GM21737 (cell line): ENCODE measurements around the gene SACS.
"Not testable (repeated sequence)": the region's sequence is repeated elsewhere in the genome, so short reads cannot be mapped to it uniquely, and the experiment has no call there.

Experiments used
- ATAC-seq: cut with Tn5 transposase; IDR thresholded peaks from one replicate; pipeline ENCODE4 v1.9.1; 2021; ENCODE audit warnings: mild to moderate bottlenecking, moderate library complexity; ENCODE audit not compliant: unreplicated experiment

SACS gene

DNA sequence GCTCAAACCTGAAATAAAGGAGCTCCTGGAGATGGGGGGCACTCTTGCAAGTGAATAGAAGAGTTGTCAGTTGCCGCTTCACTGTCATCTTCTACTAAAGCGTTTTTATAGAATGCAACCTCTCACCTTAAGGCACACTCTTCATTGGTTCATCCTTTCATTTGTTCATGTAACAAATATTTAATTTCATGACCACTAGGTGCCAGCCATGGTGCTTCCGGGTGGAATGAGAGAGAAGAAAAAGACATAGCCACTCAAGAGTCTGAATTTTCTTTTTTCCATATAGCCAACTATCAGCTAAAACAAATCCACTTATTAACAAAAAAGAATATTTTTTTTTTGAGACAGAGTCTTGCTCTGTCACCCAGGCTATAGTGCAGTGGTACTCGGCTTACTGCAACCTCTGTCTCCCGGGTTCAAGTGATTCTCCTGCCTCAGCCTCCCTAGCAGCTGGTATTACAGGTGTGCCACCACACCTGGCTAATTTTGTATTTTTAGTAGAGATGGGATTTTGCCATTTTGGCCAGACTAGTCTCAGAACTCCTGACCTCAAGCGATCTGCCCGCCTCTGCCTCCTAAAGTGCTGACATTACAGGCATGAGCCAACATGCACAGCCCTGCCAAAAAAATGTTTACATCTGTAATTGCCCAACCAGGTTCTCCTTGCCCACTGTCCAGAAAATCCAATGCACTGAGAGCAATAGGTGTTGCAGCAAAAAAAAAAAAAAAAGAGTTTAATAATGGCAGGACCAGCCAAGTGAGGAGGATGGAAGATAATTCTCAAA is 22.1 kb upstream of the SACS start:
- ATAC-seq = no peak

DNA sequence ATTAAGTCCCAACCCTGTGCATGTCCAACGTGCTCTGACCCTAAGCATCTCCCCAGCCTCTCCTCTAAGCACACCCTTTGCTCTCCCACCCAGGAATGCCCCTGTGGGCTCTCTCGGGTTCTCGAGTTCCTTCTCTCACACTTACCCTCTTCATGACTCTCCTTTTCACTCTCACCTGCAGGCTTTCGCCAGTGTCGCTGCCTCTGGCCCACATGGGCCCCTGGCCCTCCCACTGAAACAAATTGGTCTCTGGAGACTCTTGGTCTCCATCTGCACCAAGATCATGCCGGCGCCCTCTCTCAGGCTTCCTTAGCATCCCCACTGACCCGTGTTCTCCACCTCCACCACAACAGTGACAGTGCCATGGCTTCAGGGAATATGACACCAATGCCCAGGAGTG is 19.6 kb upstream of the SACS start:
- no peak for ATAC-seq

DNA sequence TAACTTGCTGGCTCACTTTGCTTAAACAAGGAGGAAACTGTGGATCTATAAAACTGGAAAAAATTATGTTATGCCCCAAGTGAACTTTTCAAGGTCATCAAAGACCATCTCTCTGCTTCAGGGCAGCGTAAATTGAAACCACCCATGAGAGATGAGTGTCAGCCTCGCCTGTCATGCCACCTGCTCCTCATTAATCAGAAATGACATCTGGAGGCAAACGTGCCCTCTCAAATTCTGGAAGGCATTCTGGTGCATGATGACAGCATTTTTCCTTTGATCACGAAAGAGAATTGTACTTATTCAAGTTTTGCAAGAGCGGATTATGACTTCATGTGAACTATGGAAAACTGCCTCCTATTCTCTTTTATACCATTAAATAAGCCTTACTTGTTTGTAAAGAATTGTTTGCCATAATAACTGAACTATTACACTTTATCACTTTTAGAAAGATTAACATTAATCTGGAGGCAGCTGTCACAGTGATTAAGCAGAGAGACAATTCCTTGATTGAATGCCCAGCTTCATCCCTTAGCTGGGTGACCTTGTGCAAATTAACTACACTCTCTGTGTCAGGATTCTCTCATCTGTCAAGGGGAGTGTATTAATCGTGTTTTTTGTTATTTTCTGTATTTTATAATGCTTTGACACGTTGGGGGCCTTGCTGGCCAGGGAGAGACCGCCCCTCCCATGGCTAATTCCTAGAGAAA is 17.0 kb upstream of the SACS start:
- ATAC-seq = no peak

DNA sequence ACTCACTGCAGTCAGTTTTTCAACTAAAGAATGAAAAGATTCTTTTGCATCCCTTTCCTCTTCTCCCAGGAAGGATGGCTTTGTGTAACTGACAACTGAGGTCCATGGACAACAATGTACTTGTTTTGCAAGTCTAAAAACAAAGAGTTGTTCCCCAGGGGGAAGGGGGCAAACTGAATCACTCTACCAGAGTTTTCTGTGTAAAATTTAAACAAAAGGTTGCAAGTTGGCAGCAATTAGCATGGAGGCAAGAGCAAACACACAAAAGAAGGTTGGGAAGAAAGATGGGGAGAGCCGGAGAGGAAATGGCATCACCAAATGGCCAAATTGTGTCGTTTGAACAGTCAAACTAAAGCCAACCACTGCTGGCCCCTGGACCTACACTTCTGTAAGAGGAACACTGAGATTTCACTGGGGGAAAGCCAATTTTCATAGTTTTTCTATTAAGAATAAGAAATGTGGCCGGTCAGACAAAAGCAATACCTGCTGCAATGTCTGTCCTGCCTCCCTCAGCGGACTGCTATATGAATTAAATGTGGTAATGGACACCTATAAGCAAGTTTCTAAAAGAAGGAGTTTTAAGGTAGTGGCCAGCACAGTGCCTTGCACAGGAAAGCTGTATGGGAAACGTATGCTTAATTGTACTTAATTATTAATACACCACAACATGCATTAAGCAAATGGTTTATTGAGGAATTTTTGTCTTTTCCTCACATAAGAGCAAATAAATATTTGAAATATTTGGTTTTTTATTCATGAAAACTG is 16.1 kb upstream of the SACS start:
- ATAC-seq = no peak

DNA sequence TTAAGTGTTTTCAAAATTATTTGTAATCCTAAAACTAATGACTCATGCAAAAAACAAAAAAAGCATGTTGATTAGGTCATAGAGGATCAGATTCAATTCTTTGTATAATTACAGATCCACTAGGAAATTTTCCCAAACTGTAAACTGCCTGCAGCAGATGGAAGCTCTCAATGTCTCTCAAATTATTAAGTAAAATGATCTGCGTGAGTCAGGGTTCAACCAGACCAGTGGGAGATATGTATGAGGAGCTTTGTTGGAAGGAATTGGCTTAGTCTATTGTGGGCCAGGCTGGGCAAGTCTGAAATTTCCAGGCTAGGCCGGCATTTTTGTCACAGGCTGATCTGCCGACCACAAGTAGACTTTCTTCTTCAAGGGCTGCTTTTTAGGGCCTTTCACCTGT is 14.4 kb upstream of the SACS start:
- ATAC-seq = no peak

DNA sequence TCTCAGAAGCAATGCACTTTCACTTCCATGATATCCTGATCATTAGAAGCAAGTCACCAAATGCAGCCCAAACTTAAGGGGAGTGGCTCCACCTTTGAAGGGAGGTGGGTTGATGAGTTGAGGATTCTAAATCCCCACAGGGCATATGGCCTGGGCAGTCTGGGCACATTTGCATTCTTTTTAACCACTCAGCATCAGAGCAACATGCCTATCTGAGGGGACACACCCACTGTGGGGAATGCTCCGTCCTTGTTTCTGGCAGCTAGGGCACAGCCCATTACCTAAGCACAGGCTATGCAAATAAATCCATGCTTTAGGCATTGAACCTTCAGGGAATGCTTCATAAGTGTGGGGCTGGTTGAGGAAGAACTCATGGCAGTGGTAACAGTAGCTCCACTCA is 12.3 kb upstream of the SACS start:
- ATAC-seq = no peak

DNA sequence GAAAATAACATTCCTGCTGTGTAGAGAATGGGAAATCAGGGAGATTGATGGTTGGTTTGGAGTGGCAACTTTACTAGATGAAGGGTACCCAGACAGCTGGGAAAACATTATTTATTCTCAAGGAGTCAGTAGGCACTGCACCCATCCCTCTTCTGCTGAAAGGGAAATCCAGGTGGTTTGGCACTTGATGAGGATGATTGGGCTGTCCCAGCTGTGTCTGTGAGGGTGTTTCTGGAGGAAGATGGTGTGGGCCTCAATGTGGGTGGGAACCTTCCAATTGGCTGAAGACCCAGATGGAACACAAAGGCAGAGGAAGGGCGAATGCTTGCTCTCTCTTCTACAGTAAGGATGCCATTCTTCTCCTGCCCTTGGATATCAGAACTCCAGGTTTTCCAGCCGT is 10.4 kb upstream of the SACS start:
- no peak for ATAC-seq

DNA sequence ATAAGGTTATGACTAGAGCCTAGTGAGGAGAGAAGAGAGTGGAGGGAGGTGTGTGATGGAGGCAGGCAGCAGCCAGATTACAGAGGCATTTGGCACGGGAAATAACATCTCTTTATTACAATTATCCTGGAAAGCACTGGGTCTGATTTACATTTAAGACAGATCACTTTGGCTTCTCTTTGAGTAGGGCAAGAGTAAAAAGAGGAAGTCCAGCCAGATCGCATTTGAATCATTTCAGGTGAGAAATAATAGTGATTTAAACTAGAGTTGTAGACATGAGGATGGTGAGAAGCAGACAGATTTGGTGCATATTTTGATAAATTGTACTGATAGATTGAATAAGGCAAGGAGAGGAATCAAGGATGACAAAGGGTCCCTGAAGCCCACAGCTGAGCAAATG is 9.6 kb upstream of the SACS start:
- ATAC-seq = no peak

DNA sequence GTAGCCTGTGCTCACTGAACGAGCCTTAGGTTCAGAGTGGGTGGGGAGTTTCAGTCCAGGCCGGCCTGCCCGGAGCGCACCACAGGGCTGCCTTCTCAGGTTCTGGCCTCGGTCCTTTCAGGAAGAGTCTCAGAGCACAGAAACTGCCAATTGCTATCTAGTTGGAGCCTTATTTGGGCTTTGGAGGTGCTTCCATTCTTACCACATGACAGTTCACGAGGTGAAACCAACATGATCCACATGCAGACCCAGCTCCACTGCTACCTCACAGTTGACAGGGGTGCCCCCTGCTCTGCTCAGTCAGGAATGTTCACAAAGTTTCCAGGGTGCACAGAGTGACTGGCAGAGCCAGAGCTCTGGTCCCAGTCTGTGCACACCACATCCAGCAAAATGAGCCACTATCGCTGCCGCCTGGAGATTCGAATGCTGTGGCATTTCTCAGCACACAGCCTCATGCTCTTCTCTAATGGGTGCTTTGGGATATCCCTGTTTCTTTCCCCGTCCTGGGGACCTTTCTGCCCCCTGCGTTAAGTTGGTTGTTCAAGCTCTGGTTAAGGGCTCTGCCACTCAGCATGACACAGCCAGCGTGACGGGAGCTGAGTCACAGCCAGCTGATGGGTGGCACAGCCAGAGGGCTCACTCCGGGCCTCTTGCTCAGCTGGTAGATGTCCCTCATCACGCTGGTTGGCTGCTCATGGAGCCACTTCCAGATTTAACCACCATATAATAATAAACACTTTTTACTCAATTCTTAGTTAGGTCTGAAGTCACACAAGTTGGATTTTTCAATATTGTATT is 7.5 kb upstream of the SACS start:
- ATAC-seq = no peak

DNA sequence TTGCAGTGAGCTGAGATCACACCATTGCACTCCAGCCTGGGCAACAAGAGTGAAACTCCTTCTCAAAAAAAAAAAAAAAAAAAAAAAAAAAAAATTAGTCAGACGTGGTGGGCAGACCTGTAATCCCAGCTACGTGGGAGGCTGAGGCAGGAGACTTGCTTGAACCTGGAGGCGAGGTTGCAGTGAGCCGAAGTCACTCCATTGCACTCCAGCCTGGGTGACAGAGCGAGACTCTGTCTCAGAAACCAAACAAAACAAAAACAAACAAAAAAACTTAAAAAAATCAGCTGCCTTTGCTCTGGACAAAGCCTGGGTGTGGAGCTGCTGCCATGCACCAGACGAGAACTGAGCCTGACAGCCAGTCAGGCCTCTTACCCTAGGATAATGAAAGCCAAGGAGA is 6.8 kb upstream of the SACS start:
- ATAC-seq = not testable (repeated sequence)

DNA sequence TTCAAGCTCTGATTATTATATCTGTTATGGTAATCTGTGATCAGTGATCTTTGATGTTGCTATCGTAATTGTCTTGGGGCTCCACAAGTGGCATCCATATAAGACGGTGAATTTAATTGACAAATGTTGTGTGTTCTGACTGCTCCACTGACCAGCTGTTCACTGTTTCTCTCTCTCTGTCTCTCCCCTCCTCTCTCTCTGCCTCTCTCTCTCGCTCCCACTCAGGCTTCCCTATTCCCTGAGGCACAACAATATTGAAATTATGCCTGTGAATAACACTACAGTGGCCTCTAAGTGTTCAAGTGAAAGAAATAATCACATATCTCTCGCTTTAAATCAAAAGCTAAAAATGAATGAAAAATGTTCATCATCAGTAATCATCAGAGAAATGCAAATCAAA is 4.4 kb upstream of the SACS start:
- ATAC-seq = no peak

DNA sequence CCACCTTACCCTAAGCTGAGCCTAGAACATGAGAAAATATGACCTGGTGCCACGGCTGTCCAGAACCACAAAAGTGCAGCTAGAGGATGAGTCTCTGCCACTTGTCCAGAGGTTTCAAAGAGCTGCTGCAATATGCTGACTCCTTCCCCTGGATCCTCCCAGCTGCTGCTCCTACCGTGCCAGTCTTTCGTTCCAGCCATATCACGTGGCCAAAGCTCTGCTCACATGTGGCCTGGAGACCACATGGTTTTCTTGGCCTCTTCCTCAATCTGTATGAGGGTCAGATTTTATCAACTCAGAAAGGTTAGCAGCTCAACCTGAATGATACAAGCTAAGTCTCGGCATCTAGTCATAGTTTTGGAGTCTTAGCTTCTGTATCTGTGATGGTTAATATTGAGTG is 3.2 kb upstream of the SACS start:
- ATAC-seq = no peak

DNA sequence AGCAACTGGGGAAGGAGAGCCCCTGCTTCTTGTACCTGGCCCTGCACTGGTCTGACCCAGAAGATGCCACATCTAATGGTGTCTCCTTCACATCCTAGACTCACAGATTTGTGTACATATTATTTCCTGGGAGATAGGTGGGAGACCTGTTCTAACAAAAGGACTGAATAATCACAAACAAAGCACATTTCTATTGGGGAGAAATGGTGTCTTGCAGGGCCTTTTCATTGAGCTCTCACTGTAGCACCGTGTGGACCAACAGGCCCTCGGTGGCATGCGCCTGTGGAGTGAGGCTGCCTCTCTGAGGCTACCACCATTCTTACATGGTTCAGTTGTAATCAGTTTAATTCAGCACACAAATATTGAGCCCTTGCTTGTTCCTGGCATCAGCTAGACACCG is 989 bp upstream of the SACS start:
- no peak for ATAC-seq

DNA sequence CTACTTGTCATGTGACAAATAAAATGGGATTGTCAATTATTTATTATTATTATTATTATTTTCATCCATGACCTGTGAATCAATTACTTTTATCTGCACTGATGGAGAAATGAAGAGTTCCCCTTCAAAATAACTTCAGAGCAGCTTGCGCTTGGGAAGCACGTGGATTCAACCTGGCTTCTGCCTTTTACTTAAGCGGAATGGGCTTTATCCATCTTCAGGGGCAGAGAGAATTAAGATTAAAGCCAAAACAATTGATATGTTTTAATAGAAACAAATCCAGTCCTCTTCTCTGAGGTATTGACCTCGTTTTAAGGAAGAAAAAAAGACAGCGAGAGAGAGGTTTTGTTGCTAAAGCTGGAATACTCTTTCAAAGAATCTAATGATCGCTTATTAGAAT is 876 bp downstream of the SACS start:
- ATAC-seq = no peak

DNA sequence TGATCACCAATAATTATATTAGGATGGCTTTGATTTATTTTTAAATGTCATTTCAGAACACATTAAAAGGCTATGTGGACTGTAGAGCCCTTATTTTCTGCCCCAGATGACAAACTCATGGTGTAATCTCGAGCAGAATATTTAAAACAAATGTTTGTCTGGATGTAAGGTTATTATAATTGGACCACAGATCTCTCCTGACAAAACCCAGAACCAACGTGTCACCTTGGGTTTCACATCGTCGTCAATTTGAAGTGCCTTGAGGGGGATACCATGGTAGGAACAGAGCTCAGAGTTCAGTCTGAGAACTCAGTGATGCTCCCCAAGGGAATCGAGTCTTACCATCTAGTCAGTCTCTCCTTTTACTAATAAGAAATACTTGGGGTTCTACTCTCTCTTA is 2.8 kb downstream of the SACS start:
- no peak for ATAC-seq

DNA sequence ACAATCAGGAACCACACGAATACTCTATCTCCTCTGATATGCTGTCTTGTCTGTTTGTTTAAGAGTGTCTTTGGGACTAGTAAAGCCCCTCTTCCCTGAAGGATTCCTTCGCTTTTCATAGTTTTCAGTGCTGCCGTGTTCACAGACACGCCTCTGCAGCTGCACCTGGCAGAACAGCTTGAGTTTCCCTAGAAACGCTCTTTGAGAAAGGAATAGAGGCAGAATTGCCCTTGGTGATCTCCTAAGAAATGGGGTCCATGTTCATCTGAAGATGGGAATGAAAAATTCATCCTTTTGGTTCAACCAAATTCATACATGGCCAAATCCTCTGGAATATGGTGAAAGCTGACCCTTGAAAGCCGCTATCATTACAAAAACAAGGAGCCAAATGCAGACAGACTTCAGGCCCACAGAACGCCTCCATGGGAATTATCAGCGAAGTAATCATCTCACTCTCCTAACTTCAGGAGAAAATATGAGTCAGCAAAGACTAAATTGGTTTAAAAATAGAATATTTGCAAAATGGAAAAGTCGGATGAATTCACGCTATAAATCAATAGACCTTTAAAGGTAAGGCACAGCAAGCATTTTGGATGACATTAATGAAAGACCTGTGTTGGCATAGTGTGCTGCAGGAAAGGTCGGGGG is 5.5 kb downstream of the SACS start:
- no peak for ATAC-seq

DNA sequence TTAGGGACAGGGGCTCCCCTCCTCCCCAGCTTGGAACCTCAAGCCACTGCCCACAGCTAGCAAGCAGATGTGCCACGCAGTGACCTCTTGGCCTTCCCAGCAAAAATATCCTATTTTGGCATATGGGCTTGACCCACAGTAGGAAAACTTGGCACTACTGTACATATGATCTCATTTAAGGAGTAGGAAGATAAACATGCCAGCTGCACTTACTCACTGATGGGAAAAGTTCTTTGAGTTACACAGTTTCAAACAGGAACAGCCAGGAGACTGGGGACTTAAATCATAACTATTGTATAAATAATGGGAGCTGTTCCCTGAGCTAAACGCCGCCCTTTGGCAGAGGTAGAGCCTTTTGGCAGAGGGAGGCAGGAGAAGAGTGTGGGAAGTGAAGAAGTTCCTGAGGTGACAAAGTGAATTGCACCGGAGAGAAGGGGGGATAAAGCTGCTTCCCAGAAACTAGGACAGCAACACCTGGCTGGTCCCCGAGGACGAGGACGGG is 6.1 kb downstream of the SACS start:
- ATAC-seq = no peak

DNA sequence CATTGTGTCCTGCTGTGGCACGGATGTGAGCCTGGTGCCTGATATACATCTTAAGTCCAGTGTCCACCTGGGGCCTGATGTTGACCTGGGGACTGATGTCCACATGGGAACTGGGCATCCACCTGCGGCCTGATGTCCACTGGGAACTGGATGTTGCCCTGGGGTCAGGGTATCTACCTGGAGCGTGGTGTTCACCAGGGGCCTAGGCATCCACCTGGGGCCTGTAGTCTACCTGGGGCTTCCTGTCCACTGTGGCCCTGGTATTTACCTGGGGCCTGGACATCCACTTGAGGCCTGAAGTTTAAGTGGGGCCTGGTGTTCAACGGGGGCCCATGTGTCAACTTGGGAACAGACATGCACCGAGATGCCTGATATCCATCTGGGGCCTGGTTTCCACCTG is 11.9 kb downstream of the SACS start:
- ATAC-seq = no peak

DNA sequence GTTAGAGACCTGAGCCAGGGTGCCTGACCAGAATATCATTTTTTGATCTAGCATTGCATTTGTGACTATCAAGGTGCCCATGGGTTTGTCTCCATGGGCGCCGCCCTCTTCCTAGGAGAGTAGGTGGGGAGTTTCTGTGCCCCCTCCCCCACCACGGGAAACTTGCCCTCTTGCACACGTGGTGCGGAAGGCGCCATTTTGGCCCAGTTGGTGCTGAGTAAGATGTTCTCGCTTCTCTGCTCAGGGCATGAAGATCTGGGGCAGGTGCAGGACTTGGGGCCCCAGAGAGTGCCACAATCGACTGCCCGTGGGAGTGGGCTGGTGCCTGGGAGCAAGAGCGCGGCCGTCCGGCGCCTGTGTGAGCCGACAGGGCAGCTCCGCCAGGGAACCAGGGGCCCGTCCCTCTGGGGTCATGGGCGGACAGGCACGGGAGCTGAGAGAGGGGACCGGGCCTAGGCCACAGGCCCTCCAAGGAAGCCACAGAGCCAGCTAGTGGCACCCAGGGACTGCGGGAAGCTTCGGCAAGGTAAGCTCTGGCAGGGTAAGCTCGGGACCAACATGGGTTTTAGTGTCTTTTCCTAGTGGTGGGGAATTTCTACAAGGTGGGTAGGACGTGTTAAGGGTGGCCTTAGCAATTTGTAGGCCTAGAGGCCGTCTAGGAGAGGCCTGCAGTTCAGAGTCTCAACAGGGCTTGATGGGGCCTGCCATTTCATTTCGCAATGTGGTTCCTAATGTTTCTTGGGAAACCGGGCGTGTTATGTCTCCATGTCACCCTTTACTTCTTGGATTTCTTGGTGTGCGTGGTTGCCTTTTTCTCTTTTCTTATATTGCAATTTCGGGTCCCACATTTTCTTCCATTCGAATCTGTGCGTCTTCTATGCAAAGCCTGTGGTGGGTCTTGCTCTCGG is 14.5 kb downstream of the SACS start:
- no peak for ATAC-seq
